NCI-H82 treated with DMSO at 0.1 percent for 48 hours (cell line): ENCODE measurements around the gene SHISA7.

Experiments
- DNase-seq: peaks from one replicate; lab custom pipeline; 2025; ENCODE audit not compliant: unreplicated experiment; lab: John Stamatoyannopoulos, UW

SHISA7 gene

DNA sequence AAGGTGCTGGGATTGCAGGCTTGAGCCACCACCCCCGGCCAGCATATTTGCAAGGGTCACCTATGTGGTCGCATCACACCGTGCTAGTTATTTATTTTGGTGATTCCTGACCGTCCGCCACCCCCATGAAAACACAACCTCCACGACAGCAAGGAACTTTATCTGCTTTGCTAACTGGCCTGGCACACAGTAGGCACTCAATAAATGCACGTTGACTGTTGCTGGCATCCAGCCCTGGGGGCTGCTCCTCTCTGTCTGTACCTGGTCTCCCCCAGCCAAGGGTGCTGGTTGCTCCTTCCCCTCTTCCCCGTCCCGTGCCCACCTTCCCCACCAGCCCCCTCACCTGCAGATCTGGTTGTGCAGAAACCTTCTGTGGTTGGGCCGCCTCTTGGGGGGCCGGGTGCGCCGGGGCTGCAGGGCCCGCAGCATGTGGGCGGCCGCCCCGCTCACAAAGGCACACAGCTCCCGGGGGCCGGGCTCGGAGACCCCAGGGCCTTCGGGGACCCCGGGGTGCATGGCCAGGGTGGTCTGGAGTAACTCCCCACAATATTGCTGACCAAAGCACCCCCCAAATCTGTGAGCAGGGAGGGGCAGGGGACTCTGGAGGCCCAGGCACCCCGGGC, 21.1 kb upstream of the SHISA7 start:
- DNase-seq = no peak

DNA sequence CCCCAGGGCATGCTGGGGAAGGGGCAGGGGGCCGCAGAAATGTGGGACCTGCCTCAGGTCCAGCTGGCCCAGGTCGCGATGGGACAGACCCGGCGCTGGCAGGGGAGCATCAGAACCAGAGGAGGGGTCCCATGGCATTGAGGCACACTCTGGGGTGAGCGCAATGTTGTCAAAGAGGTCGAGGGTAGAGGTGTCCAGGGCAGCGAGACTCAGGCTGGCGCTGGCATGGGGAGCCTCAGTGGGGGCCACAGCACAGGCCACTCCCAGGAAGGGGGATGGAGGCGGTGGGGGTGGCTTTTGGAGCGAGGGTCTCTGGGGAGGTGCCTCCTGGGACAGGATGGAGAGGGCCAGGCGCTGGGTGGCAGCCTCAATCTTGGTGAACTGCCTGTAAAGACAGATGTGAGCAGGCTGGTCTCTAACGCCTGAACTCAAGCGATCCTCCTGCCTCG, 20.5 kb upstream of the SHISA7 start:
- DNase-seq = no peak

DNA sequence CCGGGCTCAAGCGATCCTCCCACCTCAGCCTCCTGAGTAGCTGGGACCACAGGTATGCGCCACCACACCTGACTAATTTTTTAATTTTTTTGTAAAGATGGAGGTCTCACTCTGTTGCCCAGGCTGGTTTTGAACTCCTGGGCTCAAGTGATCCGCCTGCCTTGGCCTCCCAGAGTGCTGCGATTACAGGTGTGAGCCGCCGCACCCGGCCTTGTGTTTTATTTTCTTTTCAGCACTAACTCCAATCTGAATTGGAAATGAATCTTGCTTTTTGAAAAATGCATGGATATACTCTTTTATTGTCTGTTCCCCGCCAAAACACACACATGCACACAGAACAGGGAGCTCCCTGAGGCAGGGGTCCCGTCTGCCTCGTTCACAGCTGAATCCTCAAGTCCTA, 19.6 kb upstream of the SHISA7 start:
- DNase-seq = no peak

DNA sequence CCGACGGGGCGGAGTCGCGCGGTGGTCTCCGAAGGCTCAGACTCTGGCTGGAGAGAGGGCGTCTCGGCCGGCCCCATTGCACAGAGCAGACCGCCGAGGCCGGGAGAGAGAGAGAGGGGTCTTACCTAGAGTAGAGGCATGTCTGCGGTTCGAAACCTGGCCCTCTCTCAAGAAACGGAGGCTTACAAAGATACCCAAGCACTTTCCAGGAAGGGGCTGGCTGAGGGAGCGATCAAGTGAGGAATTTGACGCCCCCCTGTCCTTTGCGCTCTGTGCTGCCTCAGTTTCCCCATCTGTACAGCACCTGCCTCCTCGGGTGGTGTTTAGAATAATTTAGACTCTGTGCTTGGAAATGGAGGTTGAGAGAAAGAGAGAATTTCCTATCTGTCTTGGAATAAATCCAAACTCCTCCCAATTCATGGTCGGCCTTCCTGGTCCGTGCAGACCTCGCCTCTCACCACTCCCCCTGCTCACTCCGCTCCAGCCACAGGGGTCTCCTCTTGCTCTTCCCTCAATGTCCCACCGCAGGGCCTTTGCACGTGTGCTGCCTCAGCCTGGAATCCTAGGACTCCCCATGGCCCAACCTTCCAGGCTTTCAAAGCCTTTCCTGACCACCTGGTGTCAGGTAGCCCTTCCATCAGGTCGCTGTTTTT, 19.0 kb upstream of the SHISA7 start:
- DNase-seq = no peak

DNA sequence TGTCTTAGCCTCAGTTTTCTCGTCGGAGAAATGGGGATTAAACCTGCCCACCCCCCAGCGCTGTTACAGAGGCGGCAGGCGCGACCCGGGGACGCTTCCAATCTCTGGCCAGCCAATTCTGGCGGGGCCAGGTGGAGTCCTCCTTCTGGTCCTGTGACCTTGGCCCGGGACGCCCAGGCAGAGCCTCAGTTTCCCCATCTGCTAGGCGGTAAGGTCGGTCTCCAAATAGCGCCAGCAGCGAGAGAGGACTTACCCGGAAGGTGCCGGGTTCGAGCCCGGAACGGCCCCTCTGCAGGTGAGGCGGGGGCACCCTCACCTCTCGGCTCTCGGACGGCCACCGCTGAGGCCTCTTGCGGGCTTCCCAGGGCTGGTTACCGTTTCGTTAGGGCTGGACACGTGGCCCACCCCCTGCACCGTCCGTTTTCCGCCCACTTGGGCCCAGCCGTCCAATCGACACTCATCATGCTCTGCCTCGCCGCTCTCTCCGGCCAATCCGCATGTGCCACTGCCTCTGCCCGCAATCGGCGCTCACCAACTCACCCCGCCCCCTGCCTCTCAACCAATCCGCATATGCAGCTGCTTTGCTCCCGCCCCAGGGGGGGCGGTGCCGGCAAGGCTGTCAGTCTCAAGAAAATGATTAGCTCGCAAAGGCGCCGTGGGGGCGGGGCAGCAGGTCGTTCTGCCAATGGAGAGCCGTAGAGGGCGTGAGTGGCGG, 18.3 kb upstream of the SHISA7 start, which contains the start of gene ISOC2:
Gene ISOC2, minus strand, starts transcription at position 384 of the 715 bp plus-strand sequence. CDS start 5,156 bp downstream, outside the sequence.
- peak; percentile 98 for DNase-seq

DNA sequence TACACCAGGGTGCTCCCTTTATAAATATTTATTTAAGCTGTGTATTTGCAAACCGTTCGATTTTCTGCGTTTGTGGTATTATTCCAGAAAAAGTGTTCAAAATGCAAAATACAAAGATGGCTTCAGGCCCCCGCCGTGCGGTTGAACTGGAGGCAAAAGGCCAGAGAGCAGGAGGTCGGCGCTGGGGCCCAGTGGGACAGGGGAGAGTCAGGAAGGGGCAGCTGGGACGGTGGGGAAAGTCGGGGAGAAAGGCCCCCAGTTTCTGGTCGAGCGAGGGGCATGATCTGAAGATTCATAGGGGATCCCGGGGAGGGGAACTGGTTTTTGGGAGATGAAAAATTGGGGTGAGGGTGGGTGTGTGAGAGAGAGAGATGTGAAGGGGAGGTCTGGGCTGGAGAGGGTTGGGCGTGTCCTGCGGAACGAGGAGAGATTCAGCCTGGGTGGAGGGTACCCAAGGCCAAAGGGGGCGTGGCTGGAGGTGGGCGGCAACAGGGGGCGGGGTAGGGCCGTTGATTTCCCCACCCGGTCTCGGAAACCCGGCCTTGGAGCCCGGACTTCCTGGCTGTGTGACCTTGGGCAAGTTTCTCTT, 17.7 kb upstream of the SHISA7 start:
- DNase-seq = peak; percentile 57

DNA sequence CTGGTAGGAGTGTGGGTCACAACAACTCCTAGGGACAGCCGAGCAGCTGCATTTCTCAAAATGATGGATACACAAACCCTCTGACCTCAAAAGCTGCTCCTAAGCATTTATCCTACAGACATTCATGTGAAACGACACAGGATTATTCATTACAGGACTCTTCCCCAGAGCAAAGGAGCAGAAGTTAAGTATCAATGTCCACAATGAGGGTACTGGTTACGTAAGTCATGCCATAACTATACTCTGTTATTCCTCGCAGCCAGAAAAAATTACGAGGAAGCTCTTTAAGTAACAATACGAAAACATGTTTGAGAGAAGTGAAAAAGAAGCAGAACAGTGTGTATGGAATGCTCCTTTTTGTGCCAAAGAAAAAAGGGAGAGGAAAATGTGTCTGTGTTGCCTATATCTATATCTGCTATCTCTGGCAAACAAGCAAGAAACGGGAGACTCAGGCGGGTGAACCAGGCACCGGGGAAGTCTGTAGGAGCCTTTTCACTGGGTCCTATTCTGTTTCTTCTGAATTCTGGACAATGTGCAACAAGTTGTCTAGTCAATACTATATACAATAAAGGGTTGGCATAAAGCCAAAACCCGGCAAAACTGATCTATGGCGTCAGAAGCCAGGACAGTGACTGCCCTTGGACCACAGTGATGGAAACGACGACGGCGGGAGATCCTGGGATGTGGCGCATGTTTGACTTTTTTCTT, 17.0 kb upstream of the SHISA7 start:
- no peak for DNase-seq

DNA sequence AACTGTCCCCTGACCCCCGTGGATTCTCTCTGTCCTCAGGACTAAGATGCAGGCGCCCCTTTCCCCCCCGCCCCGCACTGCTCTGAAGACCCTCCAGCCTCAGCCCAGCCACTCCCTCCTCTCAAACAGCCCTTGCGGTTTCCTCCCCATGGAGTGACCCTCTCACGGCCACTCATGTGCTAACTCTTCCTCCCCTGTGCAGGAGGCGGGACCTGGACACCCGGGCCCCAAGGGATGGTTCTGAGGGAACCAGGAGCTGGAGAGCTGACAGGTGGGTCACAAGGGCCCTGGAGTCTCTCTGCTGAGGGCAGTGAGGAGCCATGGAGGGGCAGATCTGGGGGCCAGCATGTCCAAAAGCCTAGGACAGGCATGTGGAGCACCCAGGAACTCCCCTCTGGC, 16.4 kb upstream of the SHISA7 start:
- no peak for DNase-seq

DNA sequence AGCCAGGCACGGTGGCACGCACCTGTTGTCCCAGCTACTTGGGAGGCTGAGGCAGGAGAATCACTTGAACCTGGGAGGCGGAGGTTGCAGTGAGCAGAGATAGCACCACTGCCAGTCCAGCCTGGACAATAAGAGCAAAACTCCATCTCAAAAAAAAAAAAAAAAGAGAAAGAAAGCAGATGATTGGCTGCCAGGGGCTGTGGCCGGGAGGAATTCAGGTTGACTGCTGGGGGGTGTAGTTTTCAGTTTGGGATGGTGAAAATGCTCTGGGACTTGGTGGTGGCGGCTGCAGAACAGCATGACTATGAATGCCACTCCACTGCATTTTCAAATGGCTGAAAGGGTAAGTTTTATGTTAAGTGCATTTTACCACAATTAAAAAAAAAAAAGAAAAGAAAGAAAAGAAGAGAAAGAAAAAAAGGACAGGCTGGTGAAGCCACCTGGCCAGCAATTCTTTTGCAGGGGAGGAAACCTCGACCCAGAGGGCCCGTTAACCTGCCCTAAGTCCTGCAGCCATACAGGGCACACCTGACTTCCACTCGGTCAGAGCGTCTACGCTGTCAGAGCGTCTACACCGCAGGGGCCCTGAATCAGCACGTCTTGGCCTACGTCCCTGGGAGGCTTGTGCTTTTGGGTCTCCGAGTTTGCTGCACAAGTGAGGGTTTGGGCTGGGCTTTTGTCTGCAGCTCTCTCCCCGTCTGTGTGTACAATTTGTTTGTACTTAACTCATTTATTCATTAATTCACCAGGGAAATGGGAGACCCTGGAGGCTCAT, 14.8 kb upstream of the SHISA7 start:
- DNase-seq = no peak

DNA sequence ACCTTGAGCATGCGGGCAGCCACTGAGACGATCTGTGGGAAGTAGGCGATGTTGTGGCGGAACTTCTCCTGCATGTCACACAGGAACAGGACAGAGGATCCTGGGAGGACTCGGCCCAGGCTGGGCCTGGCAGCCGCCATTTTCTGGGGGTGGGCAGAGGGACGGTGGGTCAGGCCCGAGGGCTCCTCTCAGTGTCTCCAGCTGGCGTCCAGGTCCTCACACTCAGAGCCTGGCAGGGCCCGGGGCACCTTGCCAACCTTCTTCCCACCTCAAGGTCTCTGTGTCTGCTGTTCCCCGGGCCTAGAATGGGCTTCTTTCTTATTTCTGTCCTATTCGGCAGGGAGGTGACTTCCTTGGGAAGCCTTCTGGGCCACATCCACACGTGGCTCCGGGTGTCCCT, 13.2 kb upstream of the SHISA7 start:
- DNase-seq = no peak

DNA sequence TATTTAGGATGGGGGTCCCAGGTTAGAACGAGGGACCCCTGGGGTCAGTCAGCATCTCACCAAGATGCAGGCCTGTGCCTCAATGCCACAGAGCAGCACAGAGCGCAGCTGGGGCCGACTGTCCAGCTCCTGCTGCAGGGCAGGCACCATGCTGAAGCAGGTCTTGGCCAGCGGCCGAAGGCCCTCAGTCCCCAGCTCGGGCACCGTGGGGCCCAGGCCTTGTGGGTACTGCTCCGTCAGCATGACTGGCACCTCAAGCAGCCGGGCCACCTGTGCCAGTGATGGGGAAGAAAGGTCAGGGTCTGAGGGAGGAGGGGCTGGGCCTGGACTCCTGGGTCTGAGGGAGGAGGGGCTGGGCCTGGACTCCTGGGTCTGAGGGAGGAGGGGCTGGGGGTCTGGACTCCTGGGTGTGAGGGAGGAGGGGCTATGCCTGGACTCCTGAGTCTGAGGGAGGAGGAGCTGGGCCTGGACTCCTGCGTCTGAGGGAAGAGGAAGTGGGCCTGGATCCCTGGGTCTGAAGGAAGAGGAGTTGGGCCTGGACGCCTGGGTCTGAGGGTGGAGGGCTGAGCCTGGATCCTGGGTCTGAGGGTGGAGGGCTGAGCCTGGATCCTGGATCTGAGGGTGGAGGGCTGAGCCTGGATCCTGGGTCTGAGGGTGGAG, 12.6 kb upstream of the SHISA7 start:
- no peak for DNase-seq

DNA sequence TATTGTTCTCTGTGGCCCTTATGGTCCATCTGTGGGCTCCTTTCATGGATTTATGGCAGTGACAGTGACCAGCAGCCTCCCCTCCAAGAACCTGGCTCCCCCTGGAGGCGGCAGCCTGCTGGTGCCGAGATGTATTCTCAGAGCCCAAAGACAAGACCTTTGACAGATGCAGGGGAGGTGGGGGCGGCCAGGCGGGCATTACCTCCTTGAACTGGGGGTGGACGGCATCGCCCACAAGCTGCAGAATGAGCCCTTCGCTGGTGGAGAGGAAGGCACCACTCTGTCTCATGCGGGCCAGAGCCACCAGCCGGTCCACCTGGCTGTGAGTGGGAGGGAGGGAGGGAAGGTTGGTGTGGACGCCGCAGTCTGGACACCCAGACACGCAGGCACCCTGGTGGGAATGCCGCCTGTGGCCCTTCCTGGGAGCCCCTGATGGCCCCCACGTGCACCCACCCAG, 11.7 kb upstream of the SHISA7 start:
- DNase-seq = no peak

DNA sequence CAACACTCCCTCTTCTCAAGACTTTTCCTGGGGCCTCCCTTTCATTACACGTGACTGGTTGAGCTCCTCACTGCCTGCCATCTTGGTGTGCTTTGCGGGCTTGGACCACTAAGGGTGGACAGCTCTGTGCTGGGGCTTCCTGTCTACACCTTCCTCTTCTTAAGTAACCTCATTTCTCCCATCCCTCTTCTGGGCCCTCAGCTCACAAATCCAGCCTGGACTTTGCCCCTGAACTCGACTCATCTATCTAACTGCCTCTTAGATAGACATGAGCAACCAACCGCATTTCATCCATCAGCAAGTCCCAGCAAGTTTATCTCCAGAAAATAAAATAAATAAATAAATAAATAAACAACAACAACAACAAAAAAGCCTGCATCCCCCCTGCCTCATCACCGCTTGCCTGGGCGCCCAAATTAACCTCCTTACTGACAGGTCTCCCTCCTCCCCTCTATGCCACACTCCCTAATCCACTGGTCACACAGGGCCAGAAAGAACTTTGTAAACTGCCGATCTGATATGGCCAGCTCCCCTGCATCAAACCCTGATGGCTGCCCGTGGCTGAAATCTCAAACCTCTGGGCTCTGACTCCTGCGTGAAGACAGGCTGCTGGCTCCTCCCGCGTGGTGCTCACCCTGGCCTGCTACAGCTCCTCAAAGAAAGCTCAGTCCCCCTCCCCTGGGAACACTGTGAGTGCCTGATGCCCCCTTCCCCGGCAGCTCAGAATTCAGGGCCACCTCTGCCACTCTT, 10.6 kb upstream of the SHISA7 start:
- no peak for DNase-seq

DNA sequence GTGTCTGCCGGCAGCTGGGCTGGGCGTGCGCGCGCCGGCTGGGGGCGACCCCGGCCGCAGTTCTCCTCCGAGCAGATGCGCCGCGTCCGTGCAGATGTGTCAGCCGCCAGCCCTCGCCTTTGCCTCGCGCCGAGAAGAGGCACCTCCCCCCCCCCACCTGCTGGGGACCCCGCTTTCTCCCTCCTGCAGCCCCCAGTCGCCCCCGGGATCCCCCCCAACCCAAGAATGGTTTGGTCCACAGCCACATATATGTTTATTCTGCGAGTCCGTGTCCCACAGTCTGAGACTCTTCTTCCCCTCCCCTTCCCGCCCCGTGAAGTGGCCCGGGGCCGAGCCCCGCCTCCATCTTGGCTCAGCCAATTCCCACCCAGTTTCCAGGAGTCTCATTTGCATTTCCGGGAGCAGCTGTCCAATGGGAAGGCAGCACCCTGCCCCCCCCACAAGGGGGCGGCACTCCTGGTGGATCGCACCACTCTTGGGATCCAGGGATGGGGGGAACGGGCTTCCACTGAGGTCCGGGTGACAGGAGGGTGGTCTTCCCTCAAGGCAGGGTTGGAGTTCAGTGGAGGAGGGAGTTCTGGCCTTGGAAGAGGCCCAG, 9.7 kb upstream of the SHISA7 start:
- DNase-seq = peak; percentile 89

DNA sequence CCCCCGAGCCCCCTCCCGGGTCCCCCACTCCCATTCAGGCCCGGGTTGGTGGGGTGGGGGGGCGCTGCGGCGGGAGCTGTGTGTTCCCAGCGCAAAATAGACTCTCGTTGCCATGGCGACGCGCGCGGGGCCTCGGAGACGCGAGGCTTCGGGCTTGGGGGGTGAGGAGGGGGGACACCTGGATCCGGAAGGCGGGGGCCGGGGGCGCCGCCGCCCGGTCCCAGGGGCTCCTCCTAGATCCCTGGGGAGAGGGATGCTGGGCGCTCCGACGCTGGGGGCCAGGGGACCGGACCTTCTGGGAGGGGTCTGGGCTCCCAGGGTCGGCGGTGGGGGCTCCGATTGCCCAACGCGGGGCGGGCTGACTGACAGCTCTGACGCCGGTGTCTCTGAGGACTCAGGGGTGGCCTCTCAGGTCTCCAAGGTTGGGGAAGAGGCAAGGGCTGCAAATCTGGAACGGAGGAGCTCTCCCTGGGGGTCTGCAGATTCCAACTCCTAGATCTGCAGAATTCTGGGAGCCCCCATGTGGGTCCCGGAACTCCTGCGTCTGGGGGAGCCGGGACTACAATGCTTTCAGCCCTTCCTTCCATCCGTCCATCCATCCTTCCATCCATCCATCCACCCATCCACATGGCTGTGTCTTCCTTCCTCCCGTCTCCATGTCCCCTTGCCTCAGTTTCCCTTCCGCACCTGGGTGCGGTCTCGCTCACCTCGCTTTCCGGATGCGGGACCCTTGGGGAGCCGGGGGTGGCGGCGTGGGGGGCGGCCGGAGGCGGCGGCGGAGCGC, 9.1 kb upstream of the SHISA7 start:
- no peak for DNase-seq

DNA sequence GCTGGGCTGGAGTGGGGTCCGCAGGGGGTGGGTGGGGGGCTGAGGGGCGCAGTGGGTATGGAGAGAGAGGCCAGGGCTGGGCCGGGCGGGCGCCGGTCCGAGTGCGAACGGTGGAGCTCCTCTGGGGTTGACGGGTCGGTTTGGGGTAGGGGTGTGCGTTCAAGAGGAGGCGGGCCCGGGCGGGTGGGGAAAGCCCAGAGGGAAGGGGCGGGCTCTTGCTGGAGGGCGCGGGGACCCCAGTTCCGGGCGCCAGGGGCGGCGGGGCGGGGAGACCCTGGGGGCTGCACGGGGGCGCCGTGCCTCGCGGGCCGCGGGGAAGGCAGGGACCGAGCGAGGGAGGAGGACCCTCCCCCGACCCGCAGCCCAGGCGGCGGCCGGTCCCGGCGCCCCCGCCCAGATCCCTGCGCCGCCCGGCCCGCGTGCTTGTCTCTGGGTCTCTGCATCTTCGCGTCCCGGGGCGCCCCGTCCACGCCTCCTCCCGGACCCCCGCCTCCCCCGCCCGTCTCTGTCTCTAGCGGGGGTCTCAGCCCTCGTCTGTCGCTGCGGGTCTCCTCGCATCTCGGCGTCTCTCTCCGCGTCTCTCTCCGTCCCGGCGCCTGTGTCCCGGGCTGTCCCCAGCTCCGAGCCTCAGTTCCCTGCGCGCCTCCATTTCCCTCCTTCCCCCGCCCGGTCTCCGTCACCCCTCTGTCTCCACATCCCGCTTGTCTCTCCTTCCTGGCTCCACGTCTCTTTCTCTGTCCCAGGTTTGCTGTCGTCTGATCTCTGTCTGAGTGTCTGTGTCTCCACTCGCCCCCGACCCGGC, 8.3 kb upstream of the SHISA7 start:
- no peak for DNase-seq

DNA sequence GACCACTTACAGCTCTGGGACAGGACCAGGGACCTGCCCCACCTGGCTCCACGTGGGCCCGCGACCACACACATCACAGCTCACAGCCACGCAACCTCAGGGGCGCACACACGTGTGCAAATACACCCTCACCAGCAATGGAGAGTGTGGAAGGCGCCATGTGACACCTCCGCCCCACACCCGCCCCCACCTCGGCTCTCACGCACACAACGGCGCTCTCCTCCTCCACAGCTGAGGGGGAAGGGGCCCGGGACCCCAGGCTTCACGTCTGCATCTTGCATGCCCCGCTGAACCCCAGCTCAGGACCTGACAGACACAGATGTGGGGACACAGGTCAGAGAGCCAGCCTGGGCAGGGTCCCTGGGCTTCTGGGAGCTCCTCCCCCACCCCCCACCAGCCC, 6.4 kb upstream of the SHISA7 start:
- DNase-seq = no peak
